ENCODE measurements around the gene OR8B8.
"Not testable (repeated sequence)": the region's sequence is repeated elsewhere in the genome, so short reads cannot be mapped to it uniquely, and the experiment has no call there.

The OR8B8 gene

DNA sequence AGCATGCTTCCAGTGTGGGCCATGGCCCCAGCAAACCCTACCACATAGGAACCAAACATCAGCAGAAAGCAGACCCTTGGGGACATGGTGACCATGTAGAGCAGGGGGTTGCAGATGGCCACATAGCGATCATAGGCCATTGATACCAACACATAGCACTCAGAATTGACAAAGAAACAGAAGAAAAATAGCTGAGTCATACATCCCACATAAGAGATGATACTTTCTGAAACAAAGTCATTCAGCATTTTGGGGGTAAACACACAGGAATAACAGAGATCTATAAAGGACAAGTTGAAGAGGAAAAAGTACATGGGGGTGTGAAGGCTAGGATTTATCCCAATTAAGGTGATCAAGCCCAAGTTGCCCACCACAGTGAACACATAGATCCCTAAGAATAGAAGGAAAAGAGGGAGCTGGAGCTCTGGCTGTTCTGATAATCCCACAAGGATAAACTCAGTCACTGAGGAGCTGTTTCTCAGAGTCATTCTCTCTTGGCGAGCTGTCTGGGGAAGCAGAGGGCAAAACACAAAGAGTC is 21.0 kb downstream of the OR8B8 start, which contains the start of gene OR8B4:
Gene OR8B4 (minus strand): TSS at position 488 of the 538 bp plus-strand sequence. CDS start 0 bp downstream, at position 488.
- in situ Hi-C loops (cut with MboI; ENCODE audit: low sequenced_read_pairs, unreplicated experiment) = loop anchor here (25.0 kb wide), 1 partner anchor 163 kb away; no protein-coding TSS in a partner anchor
- no peak for DNase-seq (ENCODE audit: low spot score)
- TF ChIP-seq, protein P1, sequence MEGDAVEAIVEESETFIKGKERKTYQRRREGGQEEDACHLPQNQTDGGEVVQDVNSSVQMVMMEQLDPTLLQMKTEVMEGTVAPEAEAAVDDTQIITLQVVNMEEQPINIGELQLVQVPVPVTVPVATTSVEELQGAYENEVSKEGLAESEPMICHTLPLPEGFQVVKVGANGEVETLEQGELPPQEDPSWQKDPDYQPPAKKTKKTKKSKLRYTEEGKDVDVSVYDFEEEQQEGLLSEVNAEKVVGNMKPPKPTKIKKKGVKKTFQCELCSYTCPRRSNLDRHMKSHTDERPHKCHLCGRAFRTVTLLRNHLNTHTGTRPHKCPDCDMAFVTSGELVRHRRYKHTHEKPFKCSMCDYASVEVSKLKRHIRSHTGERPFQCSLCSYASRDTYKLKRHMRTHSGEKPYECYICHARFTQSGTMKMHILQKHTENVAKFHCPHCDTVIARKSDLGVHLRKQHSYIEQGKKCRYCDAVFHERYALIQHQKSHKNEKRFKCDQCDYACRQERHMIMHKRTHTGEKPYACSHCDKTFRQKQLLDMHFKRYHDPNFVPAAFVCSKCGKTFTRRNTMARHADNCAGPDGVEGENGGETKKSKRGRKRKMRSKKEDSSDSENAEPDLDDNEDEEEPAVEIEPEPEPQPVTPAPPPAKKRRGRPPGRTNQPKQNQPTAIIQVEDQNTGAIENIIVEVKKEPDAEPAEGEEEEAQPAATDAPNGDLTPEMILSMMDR (IDR thresholded peaks at IDR 0.05; ENCODE audit: borderline replicate concordance, control extremely low read depth, extremely low read depth, insufficient read depth, missing control alignments) = no peak

DNA sequence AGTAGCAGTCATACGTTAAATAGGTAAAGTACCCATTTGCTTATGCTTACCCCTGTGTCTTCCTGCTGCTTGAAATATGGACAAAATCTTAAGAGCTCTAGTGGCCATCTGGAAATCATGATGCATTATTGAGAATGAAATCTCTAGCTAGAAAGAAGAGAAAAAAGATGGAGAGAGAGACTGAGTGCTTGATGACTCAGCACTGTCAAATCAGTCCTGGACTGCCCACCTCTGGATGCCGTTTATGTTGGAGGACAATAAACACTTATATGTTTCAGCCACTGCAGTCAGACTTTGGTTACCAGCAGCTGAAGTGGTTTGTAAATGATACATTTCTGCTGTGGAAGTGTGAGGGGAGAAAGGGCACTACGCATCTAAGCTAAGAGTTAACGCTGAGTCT is 24.5 kb downstream of the OR8B8 start:
- no peak for DNase-seq (ENCODE audit: low spot score)
- in situ Hi-C loops (cut with MboI; ENCODE audit: low sequenced_read_pairs, unreplicated experiment) = loop anchor here (25.0 kb wide), 1 partner anchor 166 kb away; no protein-coding TSS in a partner anchor
- TF ChIP-seq, protein P1 (IDR thresholded peaks at IDR 0.05; ENCODE audit: borderline replicate concordance, control extremely low read depth, extremely low read depth, insufficient read depth, missing control alignments) = no peak

DNA sequence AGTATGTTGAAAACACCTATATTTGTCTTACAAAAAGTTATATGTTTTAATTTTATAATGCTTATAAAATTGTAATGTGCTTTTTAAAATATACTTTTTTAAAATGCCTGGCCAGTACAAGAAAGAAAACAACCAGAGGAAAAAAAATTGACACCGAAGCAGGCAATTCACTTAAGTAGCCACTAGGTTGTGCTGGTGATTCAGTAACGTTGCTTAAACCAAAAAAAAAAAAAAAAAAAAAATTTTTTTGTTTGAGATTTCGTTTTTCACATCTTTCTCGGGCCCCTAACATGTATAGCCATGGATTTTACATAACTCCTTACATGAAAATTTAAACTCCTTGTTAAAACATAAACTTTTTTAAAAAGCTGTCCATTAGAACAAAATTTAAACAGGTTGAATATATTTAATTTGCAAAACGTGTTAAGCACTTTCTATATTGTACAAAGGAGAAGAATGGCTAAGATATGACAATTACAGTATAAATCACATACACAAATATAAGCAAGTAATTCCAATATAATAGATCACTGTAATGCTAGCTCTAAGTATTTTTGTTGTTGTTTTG is 30.1 kb downstream of the OR8B8 start:
- DNase-seq (ENCODE audit: low spot score) = peak; percentile 21
- in situ Hi-C loops (cut with MboI; ENCODE audit: low sequenced_read_pairs, unreplicated experiment) = loop anchor here (25.0 kb wide), 1 partner anchor 172 kb away; no protein-coding TSS in a partner anchor
- TF ChIP-seq, protein P1 (IDR thresholded peaks at IDR 0.05; ENCODE audit: borderline replicate concordance, control extremely low read depth, extremely low read depth, insufficient read depth, missing control alignments) = no peak

DNA sequence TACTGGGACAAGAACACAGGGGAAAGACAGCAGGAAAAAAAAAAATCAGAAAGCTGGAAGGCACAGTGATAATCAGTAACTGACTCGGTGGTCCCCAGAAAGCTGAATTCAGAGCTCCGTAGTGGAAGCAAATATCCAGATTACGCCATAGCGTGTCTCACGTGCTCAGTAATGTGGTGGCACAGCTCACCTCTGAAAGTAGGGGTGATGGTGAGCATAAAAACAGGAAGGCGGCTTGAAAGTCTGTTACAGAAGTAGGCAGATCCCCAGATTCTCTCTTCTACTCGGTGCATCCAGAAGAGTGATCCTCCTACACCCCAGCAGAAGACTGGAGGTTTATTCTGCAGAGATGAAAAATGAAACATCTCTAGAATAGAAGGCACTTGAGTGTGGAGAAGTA is 35.6 kb downstream of the OR8B8 start:
- DNase-seq (ENCODE audit: low spot score) = no peak
- in situ Hi-C loops (cut with MboI; ENCODE audit: low sequenced_read_pairs, unreplicated experiment) = loop anchor here (25.0 kb wide), 1 partner anchor 177 kb away; no protein-coding TSS in a partner anchor
- TF ChIP-seq, protein P1 (IDR thresholded peaks at IDR 0.05; ENCODE audit: borderline replicate concordance, control extremely low read depth, extremely low read depth, insufficient read depth, missing control alignments) = no peak

DNA sequence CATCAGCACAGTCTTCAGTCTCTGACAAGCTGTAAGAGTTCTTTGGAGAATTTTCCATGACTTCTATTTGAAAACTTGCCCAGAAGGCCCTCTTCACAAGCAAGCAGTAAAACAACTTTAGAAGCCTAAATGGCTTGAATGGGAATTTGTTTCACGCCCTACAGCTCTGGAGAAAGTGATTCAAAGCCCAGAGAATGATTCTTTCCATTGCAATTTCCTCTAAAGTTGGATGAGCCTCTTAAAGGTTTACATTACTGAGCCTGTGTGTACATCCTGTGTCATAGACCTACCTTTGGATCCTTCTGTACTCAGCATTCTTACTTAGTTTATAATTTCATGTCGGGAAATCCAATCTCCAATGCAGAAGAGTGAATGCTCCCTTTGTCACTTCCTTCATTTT is 39.9 kb downstream of the OR8B8 start:
- in situ Hi-C loops (cut with MboI; ENCODE audit: low sequenced_read_pairs, unreplicated experiment) = loop anchor here (25.0 kb wide), 1 partner anchor 182 kb away; no protein-coding TSS in a partner anchor
- DNase-seq (ENCODE audit: low spot score) = no peak
- TF ChIP-seq, protein P1 (IDR thresholded peaks at IDR 0.05; ENCODE audit: borderline replicate concordance, control extremely low read depth, extremely low read depth, insufficient read depth, missing control alignments) = no peak

DNA sequence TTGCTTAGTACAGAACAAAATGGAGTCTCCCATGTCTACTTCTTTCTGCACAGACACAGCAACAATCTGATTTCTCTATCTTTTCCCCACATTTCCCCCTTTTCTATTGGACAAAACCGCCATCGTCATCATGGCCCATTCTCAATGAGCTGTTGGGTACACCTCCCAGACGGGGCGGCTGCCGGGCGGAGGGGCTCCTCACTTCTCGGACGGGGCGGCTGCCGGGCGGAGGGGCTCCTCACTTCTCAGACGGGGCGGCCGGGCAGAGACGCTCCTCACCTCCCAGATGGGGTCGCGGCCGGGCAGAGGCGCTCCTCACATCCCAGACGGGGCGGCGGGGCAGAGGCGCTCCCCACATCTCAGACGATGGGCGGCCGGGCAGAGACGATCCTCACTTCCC is 42.3 kb downstream of the OR8B8 start:
- DNase-seq (ENCODE audit: low spot score) = not testable (repeated sequence)
- in situ Hi-C loops (cut with MboI; ENCODE audit: low sequenced_read_pairs, unreplicated experiment) = loop anchor here (25.0 kb wide), 1 partner anchor 184 kb away; no protein-coding TSS in a partner anchor

DNA sequence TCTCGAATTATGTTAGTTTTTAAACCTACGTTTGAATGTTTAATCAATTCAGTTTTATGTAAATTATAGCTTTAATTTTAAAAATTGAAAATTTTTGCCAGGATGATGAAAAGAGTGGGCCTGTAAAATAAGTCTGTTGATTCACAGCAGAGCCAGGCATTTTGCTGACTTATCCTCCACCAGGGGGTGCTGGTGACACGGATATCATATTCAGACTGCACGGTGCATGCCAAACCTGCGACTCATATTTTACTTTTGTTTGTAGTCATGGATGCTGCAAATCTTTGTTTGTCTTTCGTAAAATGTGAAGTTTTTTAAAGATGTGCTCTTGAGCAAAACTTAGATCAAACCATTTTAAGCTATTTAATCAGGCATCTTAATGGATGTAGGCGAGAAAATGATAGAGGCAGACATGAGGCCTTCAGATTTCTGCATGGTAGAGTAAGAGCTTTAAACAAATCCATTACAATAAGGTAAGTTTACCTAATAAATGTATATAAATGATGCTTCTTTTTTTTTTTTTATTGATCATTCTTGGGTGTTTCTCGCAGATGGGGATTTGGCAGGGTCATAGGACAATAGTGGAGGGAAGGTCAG is 43.1 kb downstream of the OR8B8 start:
- in situ Hi-C loops (cut with MboI; ENCODE audit: low sequenced_read_pairs, unreplicated experiment) = loop anchor here (25.0 kb wide), 1 partner anchor 185 kb away; no protein-coding TSS in a partner anchor
- peak; percentile 67 for DNase-seq (ENCODE audit: low spot score)
- TF ChIP-seq, protein P1 (IDR thresholded peaks at IDR 0.05; ENCODE audit: borderline replicate concordance, control extremely low read depth, extremely low read depth, insufficient read depth, missing control alignments) = peak; percentile 79
